Prostate gland (tissue), 2 donors: ENCODE results near the gene SMAD2.

Experiments
- CTCF ChIP-seq, 4 experiments: fragments of 200-600 bp in 2 of 4; fragments of 450-650 bp in 2 of 4; sonication (generic) in 2 of 4; IDR thresholded peaks; 1 replicate in 3 of 4; 2 replicates in 1 of 4; pipeline ENCODE4 v1.5.1; 2016 to 2019; ENCODE audit warnings: antibody characterized with exemption in 4 of 4, mild to moderate bottlenecking in 2 of 4, moderate library complexity in 2 of 4
- POLR2A ChIP-seq: fragments of 450-650 bp; IDR thresholded peaks from one replicate; pipeline ENCODE4 v1.6.1; 2016; ENCODE audit warnings: antibody characterized with exemption, mild to moderate bottlenecking
- POLR2AphosphoS5 ChIP-seq: sonication (generic); formaldehyde crosslinking; IDR thresholded peaks from one replicate; pipeline ENCODE4 v1.6.1; 2017; ENCODE audit warnings: antibody characterized with exemption

GRCh38 chr18:47799376-47799775, 131.1 kb downstream of the SMAD2 start:
- TF ChIP-seq CTCF (IDR thresholded peaks at IDR 0.05) = no peak
- no peak for TF ChIP-seq POLR2A
- TF ChIP-seq POLR2AphosphoS5 = no peak
